ENCODE measurements around the gene RAB27B.

Gene RAB27B

GRCh38 chr18:54872681-54873080, 44.4 kb downstream of the RAB27B start:
- no peak for DNase-seq

- no peak for DNase-seq
Measured at GRCh38 chr18:54873884-54874255, 45.6 kb downstream of the RAB27B start.

- DNase-seq: no peak
Measured at GRCh38 chr18:54875063-54875462, 46.8 kb downstream of the RAB27B start.

- DNase-seq: peak; percentile 16
Measured at GRCh38 chr18:54877076-54877475, 48.8 kb downstream of the RAB27B start.

GRCh38 chr18:54878159-54878622, 49.9 kb downstream of the RAB27B start:
- peak; percentile 16 for DNase-seq

- peak; percentile 4 for DNase-seq
Measured at GRCh38 chr18:54878659-54879358, 50.5 kb downstream of the RAB27B start.

- DNase-seq: no peak
Measured at GRCh38 chr18:54879691-54880090, 51.4 kb downstream of the RAB27B start.

GRCh38 chr18:54880395-54881105, 52.3 kb downstream of the RAB27B start:
- DNase-seq: peak; percentile 54

GRCh38 chr18:54881229-54881768, 53.0 kb downstream of the RAB27B start:
- DNase-seq: no peak

- DNase-seq: no peak
Measured at GRCh38 chr18:54882318-54882717, 54.0 kb downstream of the RAB27B start.

- DNase-seq: no peak
Measured at GRCh38 chr18:54883816-54884604, 55.7 kb downstream of the RAB27B start.

GRCh38 chr18:54888378-54888777, 60.1 kb downstream of the RAB27B start:
- no peak for DNase-seq

- DNase-seq: no peak
Measured at GRCh38 chr18:54888933-54889332, 60.7 kb downstream of the RAB27B start.

- no peak for DNase-seq
Measured at GRCh38 chr18:54899500-54899899, 71.2 kb downstream of the RAB27B start.

GRCh38 chr18:54900290-54900689, 72.0 kb downstream of the RAB27B start:
- DNase-seq: no peak

- DNase-seq: no peak
Measured at GRCh38 chr18:54904581-54904980, 76.3 kb downstream of the RAB27B start.

GRCh38 chr18:54905629-54906028, 77.4 kb downstream of the RAB27B start:
- DNase-seq: no peak

- no peak for DNase-seq
Measured at GRCh38 chr18:54906331-54907185, 78.3 kb downstream of the RAB27B start.

- no peak for DNase-seq
Measured at GRCh38 chr18:54909538-54909937, 81.3 kb downstream of the RAB27B start.

GRCh38 chr18:54910161-54910919, 82.1 kb downstream of the RAB27B start:
- no peak for DNase-seq

GRCh38 chr18:54911551-54911950, 83.3 kb downstream of the RAB27B start:
- DNase-seq: no peak
